HepG2 (cell line): ENCODE data around the gene RNPS1. TPM values are rescaled to one million over a fixed set of nuclear protein-coding genes. Genes with fewer than 3 reads are reported as not detected.

Source experiments
- ATAC-seq: fragments of 200-7000 bp; cut with Tn5 transposase; 3 replicates; pipeline ENCODE4 v1.9.1; 2020; ENCODE audit warnings: mild to moderate bottlenecking, moderate library complexity
- BruUV-seq: library from RNA; stranded (reverse); fragments of 400-500 nt; replicated peaks from 2 replicates; lab custom pipeline; 2021; lab: Mats Ljungman, UMichigan
- CTCF ChIA-PET: fragments of 300-600 bp; formaldehyde crosslinking; extraction: SDS; loops from one replicate; lab custom pipeline; 2021; ENCODE audit warnings: low total read pairs, inconsistent platforms, low intra/inter-chr PET ratio; lab: Yijun Ruan, JAX
- POLR2A ChIA-PET: fragments of 350-600 bp; sonication (Branson Sonifier 250); formaldehyde crosslinking; loops from one replicate; lab custom pipeline; 2020; ENCODE audit warnings: antibody characterized with exemption, inconsistent platforms; lab: Yijun Ruan, JAX
- DNase-seq: peaks from one replicate; pipeline ENCODE4 v3.0.0-alpha.2; 2015; ENCODE audit warnings: low spot score
- FAIRE-seq: peaks from 3 replicates; lab custom pipeline; 2011; peaks lifted over from hg19 to GRCh38; lab: Jason Lieb, UNC
- H2AFZ ChIP-seq: one replicate; pipeline ENCODE4 v1.6.1; 2011; ENCODE audit warnings: low read length, inconsistent platforms
- H3K27ac ChIP-seq: fragments of 300-600 bp; 3 replicates; pipeline ENCODE4 v1.8.0; 2011; ENCODE audit warnings: mixed run types, mild to moderate bottlenecking, mixed read lengths, low read length, inconsistent platforms; ENCODE audit not compliant: insufficient read depth; ENCODE audit errors: extremely low read length
- H3K27me3 ChIP-seq, 2 experiments: fragments of 200-600 bp in 1 of 2; 2 replicates in 1 of 2; 3 replicates in 1 of 2; pipeline versions ENCODE4 v1.6.0 to v1.8.0; 2011; ENCODE audit warnings: low read length in 2 of 2, mild to moderate bottlenecking in 2 of 2, moderate library complexity in 2 of 2, inconsistent platforms in 1 of 2; ENCODE audit not compliant: insufficient read depth in 2 of 2, control insufficient read depth in 1 of 2
- H3K36me3 ChIP-seq, 2 experiments: fragments of 200-600 bp in 1 of 2; replicated peaks in 1 of 2; 2 replicates in 1 of 2; 3 replicates in 1 of 2; pipeline versions ENCODE4 v1.5.1 to v1.8.0; 2011; ENCODE audit warnings: low read length in 2 of 2, inconsistent platforms in 1 of 2; ENCODE audit not compliant: insufficient read depth in 2 of 2, control insufficient read depth in 1 of 2
- H3K4me1 ChIP-seq: 2 replicates; pipeline ENCODE4 v1.5.1; 2012; ENCODE audit warnings: low read length, inconsistent platforms; ENCODE audit not compliant: insufficient read depth
- H3K4me2 ChIP-seq: 2 replicates; pipeline ENCODE4 v1.6.0; 2011; ENCODE audit warnings: low read depth, low read length, inconsistent platforms
- H3K4me3 ChIP-seq, 3 experiments: fragments of 200-600 bp in 1 of 3; sonication (generic), shearing (Covaris generic) in 1 of 3; replicated peaks in 1 of 3; 2 replicates each; pipeline ENCODE4 v1.5.1; 2011 to 2016; ENCODE audit warnings: low read length in 3 of 3, inconsistent platforms in 2 of 3, low read depth in 2 of 3, mild to moderate bottlenecking in 2 of 3, control low read depth in 1 of 3, mixed read lengths in 1 of 3; ENCODE audit not compliant: insufficient read depth in 1 of 3
- H3K79me2 ChIP-seq: one replicate; pipeline ENCODE4 v1.6.1; 2011; ENCODE audit warnings: low read length, inconsistent platforms; ENCODE audit not compliant: insufficient read depth
- H3K9ac ChIP-seq: 2 replicates; pipeline ENCODE4 v1.6.0; 2011; ENCODE audit warnings: mild to moderate bottlenecking, low read depth, low read length, inconsistent platforms; ENCODE audit not compliant: insufficient read depth
- H3K9me3 ChIP-seq: 2 replicates; pipeline ENCODE4 v1.5.1; 2012; ENCODE audit warnings: mild to moderate bottlenecking, low read length
- H4K20me1 ChIP-seq: 2 replicates; pipeline ENCODE4 v1.6.0; 2011; ENCODE audit warnings: inconsistent platforms, mild to moderate bottlenecking, low read length, moderate library complexity; ENCODE audit not compliant: insufficient read depth
- AGO2 ChIP-seq: fragments of 200-400 bp; formaldehyde crosslinking; optimal IDR thresholded peaks from 2 replicates; pipeline ENCODE3; 2017; ENCODE audit warnings: mild to moderate bottlenecking, low read depth, low read length, moderate library complexity
- CREM ChIP-seq, 2 experiments: sonication (generic) in 1 of 2; formaldehyde crosslinking in 1 of 2; IDR thresholded peaks; 2 replicates each; pipeline versions ENCODE4 v1.4.0 to v1.6.1; 2016 to 2020; ENCODE audit warnings: antibody characterized with exemption in 1 of 2, mild to moderate bottlenecking in 1 of 2, missing genetic modification reagents in 1 of 2
- ETV5 ChIP-seq: IDR thresholded peaks from 2 replicates; pipeline ENCODE4 v1.6.1; 2018; ENCODE audit warnings: missing biosample characterization, missing genetic modification reagents, inconsistent platforms, borderline replicate concordance
- MIER3 ChIP-seq: IDR thresholded peaks from 2 replicates; pipeline ENCODE4 v1.6.1; 2016; ENCODE audit warnings: missing compliant biosample characterization, borderline replicate concordance
- RBFOX2 ChIP-seq: fragments of 200-400 bp; formaldehyde crosslinking; IDR thresholded peaks from 2 replicates; pipeline ENCODE4 v1.6.1; 2017; ENCODE audit warnings: low read depth, mild to moderate bottlenecking, low read length
- RBM22 ChIP-seq: fragments of 200-400 bp; formaldehyde crosslinking; optimal IDR thresholded peaks from 2 replicates; pipeline ENCODE3; 2017; ENCODE audit warnings: mild to moderate bottlenecking, low read length, moderate library complexity
- SNAPC4 ChIP-seq: sonication (generic); formaldehyde crosslinking; IDR thresholded peaks from 2 replicates; pipeline ENCODE4 v1.4.0; 2020; ENCODE audit warnings: mild to moderate bottlenecking, missing genetic modification reagents
- ZKSCAN1 ChIP-seq: fragments of 150-350 bp; IDR thresholded peaks from 2 replicates; pipeline ENCODE4 v1.6.1; 2014; ENCODE audit warnings: low read length
- ZNF12 ChIP-seq: sonication (generic); formaldehyde crosslinking; IDR thresholded peaks from 2 replicates; pipeline ENCODE4 v1.5.0; 2020; ENCODE audit warnings: missing genetic modification reagents
- ZNF121 ChIP-seq: sonication (generic); formaldehyde crosslinking; IDR thresholded peaks from 2 replicates; pipeline ENCODE4 v1.5.0; 2020; ENCODE audit warnings: mild to moderate bottlenecking, missing genetic modification reagents
- ZNF607 ChIP-seq: sonication (generic); formaldehyde crosslinking; IDR thresholded peaks from 2 replicates; pipeline ENCODE4 v1.5.1; 2020; ENCODE audit warnings: missing genetic modification reagents, mild to moderate bottlenecking, borderline replicate concordance
- ZNF766 ChIP-seq: sonication (generic); formaldehyde crosslinking; IDR thresholded peaks from 2 replicates; pipeline ENCODE4 v1.5.0; 2020; ENCODE audit warnings: missing genetic modification reagents, borderline replicate concordance
- WGBS: methylation state at CpG from one replicate; pipeline ENCODE4 v1.1.6; 2017; ENCODE audit warnings: low lambda C conversion rate; 5-methylcytosine and 5-hydroxymethylcytosine counted together
- in situ Hi-C: cut with HindIII; loops from 2 replicates; pipeline ENCODE4 v1.10.0; 2017; ENCODE audit warnings: low pct_unique_long_range_greater_than_20kb; ENCODE audit not compliant: extremely low pct_ligation_motif_present
- intact Hi-C: fragments of 100-400 bp; cut with micrococcal nuclease; formaldehyde crosslinking; loops from one replicate; pipeline ENCODE4 v1.10.0; 2022; ENCODE audit not compliant: unreplicated experiment
- polyA plus RNA-seq, 8 experiments: library from polyadenylated mRNA; depleted of rRNA in 3 of 8; stranded (reverse) in 7 of 8; unstranded in 1 of 8; fragments of >200 nt; fragmentation: Illumina TruSeq in 4 of 8; extraction: Trizol in 4 of 8; gene quantifications; 2 replicates each; pipeline versions ENCODE4 v1.2.1 to v1.2.3, GENCODE V29; 2011 to 2016; ENCODE audit warnings: low read depth in 4 of 8, missing spikeins in 1 of 8, mixed read lengths in 1 of 8; ENCODE audit not compliant: insufficient read depth in 1 of 8
- total RNA-seq, 5 experiments: library from RNA; depleted of rRNA; stranded (reverse); fragments of >200 nt; fragmentation: Illumina TruSeq; extraction: Trizol; gene quantifications; 2 replicates each; pipeline ENCODE4 v1.2.3, GENCODE V29; 2016; ENCODE audit warnings: low read depth in 1 of 5

RNPS1 gene
- total and polyA plus RNA-seq, 2 of the 13 experiments (the other 11 are each of a cell fraction or from before 2014, with no cell fraction given) = 126 to 133 TPM

GRCh38 chr16:2244926-2245795 lies 22.8 kb downstream of the RNPS1 start:
- Histone ChIP-seq H2AFZ (no peak overlapping the region), H3K9ac (no peak overlapping the region), H3K9me3 (no peaks in the 10 kb centered on the region), H3K4me2 (no peak overlapping the region), H3K27ac (no peak overlapping the region), H3K27me3 (no peaks in the 10 kb centered on the region), H3K4me3 (no peak overlapping the region), H4K20me1 (peaks cover 3% of the 10 kb centered on the region), H3K79me2 (peaks cover 15% of the 10 kb centered on the region), H3K36me3 (peaks cover 25 to 43% of the 10 kb centered on the region in 2 experiments; a peak in 4 of 5 replicates), H3K4me1 (peaks cover 11% of the 10 kb centered on the region; the same call in 1 of the 2 replicates)
- TF ChIP-seq ETV5 = no peak
- peak; percentile 5; the same call in 1 of the 2 replicates for TF ChIP-seq RBFOX2
- peak; percentile 46 for TF ChIP-seq RBM22
- peak; percentile 62; the same call in 1 of the 2 replicates for TF ChIP-seq ZNF12 (CRISPR knock-in tag)
- DNase-seq (no peak), ATAC-seq (no peak), FAIRE-seq (no peak)
- BruUV-seq = no TSS peak
- in situ Hi-C loops (no loop called here), intact Hi-C loops (no loop called here)
- 98% methylated on average over 27 of the region's 30 CpGs for WGBS
- ChIA-PET CTCF (no interaction called here), POLR2A (no interaction called here)

GRCh38 chr16:2244301-2244700 lies 23.6 kb downstream of the RNPS1 start:
- intact Hi-C loops = no loop called here
- no peak for FAIRE-seq
- no peak overlapping the region for H3K4me3 ChIP-seq
- peak; percentile 20 for ATAC-seq
- peaks cover 9% of the 10 kb centered on the region for H3K79me2 ChIP-seq
- no peaks in the 10 kb centered on the region for H3K27me3 ChIP-seq
- ChIA-PET POLR2A (no interaction called here), CTCF (no interaction called here)
- H3K27ac ChIP-seq = no peak overlapping the region
- H3K9ac ChIP-seq = no peak overlapping the region
- BruUV-seq = no TSS peak
- H3K4me2 ChIP-seq = no peak overlapping the region
- H3K9me3 ChIP-seq = no peaks in the 10 kb centered on the region
- in situ Hi-C loops = no loop called here
- peaks cover 7% of the 10 kb centered on the region; the same call in 1 of the 2 replicates for H3K4me1 ChIP-seq
- H4K20me1 ChIP-seq = no peaks in the 10 kb centered on the region
- DNase-seq = no peak
- 97% methylated on average over 12 of the region's 17 CpGs for WGBS
- peaks cover 25 to 47% of the 10 kb centered on the region in 2 experiments; a peak in 4 of 5 replicates for H3K36me3 ChIP-seq
- no peak overlapping the region for H2AFZ ChIP-seq
- TF ChIP-seq MIER3 (no peak), ZNF121 (no peak), AGO2 (peak; percentile 72), ZNF766 (CRISPR knock-in tag) (no peak), ZNF607 (CRISPR knock-in tag) (no peak), CREM (IDR thresholded peaks at IDR 0.05) (no peak), CREM (CRISPR knock-in tag; IDR thresholded peaks at IDR 0.05) (no peak), ZKSCAN1 (no peak), SNAPC4 (CRISPR knock-in tag) (no peak)
